Measurements from ENCODE around the gene LMAN2. TPM values are rescaled to one million over a fixed set of nuclear protein-coding genes. Genes with fewer than 3 reads are reported as not detected.
A peak's percentile ranks its signal among the peaks of the same experiment; 100 is the strongest.

LMAN2 gene
- total and polyA plus RNA-seq, 8 donors: 71.1 to 128 (median 92.6) TPM

- H3K27ac ChIP-seq: no peak overlapping the region
- H3K27me3 ChIP-seq: no peaks in the 10 kb centered on the region
- no peaks in the 10 kb centered on the region for H3K9me3 ChIP-seq
- peak in 1 of 6 donors; percentile 36 for DNase-seq
- intact Hi-C loops (cut with DNase I): no loop called here
- no peak for TF ChIP-seq CTCF (IDR thresholded peaks at IDR 0.05)
- 90% methylated on average over 15 to 16 of the region's 16 CpGs for WGBS, 2 donors
- no peak overlapping the region for H3K4me3 ChIP-seq
- peaks cover 0 to 68% (median 47%) of the 10 kb centered on the region in 3 donors for H3K36me3 ChIP-seq
- no peak for FAIRE-seq
- peaks cover 0 to 10% (median 0%) of the 10 kb centered on the region in 3 donors for H3K4me1 ChIP-seq
- ATAC-seq: no peak
Measured at GRCh38 chr5:177333420-177334154, 17.9 kb downstream of the LMAN2 start.

GRCh38 chr5:177332896-177333260, 18.6 kb downstream of the LMAN2 start:
- no peak for TF ChIP-seq CTCF (IDR thresholded peaks at IDR 0.05)

GRCh38 chr5:177332031-177332895, 19.2 kb downstream of the LMAN2 start:
- Histone ChIP-seq H3K4me3 (no peak overlapping the region), H3K27ac (no peak overlapping the region), H3K27me3 (no peaks in the 10 kb centered on the region), H3K9me3 (no peaks in the 10 kb centered on the region), H3K4me1 (peaks cover 0 to 14% (median 11%) of the 10 kb centered on the region in 3 donors), H3K36me3 (peaks cover 0 to 54% (median 39%) of the 10 kb centered on the region in 3 donors)
- peak in 1 of 6 donors; percentile 74 for DNase-seq
- intact Hi-C loops (cut with DNase I): no loop called here
- FAIRE-seq: no peak
- no peak for TF ChIP-seq CTCF (IDR thresholded peaks at IDR 0.05)
- ATAC-seq: no peak
- 94 to 95% methylated on average over 35 of the region's 35 CpGs for WGBS, 2 donors

More at GRCh38 chr5:177332896-177333260, 18.6 kb downstream of the LMAN2 start:
- peaks cover 0 to 61% (median 40%) of the 10 kb centered on the region in 3 donors for H3K36me3 ChIP-seq
- ATAC-seq: no peak
- WGBS, 2 donors: 94 to 95% methylated on average over 13 of the region's 13 CpGs
- H3K27me3 ChIP-seq: no peaks in the 10 kb centered on the region
- no peak overlapping the region for H3K4me3 ChIP-seq
- H3K4me1 ChIP-seq: peaks cover 0 to 14% (median 5%) of the 10 kb centered on the region in 3 donors
- peak in 1 of 6 donors; percentile 69 for DNase-seq
- intact Hi-C loops (cut with DNase I): no loop called here
- no peak overlapping the region for H3K27ac ChIP-seq
- FAIRE-seq: no peak
- H3K9me3 ChIP-seq: no peaks in the 10 kb centered on the region

GRCh38 chr5:177330991-177331842, 20.3 kb downstream of the LMAN2 start:
- H3K4me3 ChIP-seq: no peak overlapping the region
- WGBS, 2 donors: 92 to 93% methylated on average over 27 of the region's 27 CpGs
- H3K27me3 ChIP-seq: no peaks in the 10 kb centered on the region
- peak in 2 of 6 donors; percentile 45 to 54 for DNase-seq
- H3K4me1 ChIP-seq: peaks cover 0 to 16% (median 15%) of the 10 kb centered on the region in 3 donors
- no peak for ATAC-seq
- no peak overlapping the region for H3K27ac ChIP-seq
- no peaks in the 10 kb centered on the region for H3K9me3 ChIP-seq
- intact Hi-C loops (cut with DNase I): no loop called here
- H3K36me3 ChIP-seq: peaks cover 0 to 44% (median 31%) of the 10 kb centered on the region in 3 donors
- FAIRE-seq: no peak
- TF ChIP-seq CTCF (IDR thresholded peaks at IDR 0.05): no peak

All from pancreas (tissue), 10 donors.